Duodenal mucosa (tissue), 2 donors: Measurements from ENCODE around the gene MC3R.
"Not testable (repeated sequence)": the region's sequence is repeated elsewhere in the genome, so short reads cannot be mapped to it uniquely, and the experiment has no call there.

Source experiments
- H3K27ac ChIP-seq: one replicate; pipeline ENCODE4 v1.7.0; 2013; ENCODE audit warnings: low read depth, low read length
- H3K27me3 ChIP-seq, 2 donors: one replicate each; pipeline ENCODE4 v1.7.0; 2013; ENCODE audit warnings: low read length in 2 of 2, control low read depth in 1 of 2; ENCODE audit not compliant: insufficient read depth in 2 of 2, control insufficient read depth in 1 of 2
- H3K36me3 ChIP-seq, 2 donors: one replicate each; pipeline ENCODE4 v1.7.0; 2013; ENCODE audit warnings: low read length in 2 of 2, control low read depth in 1 of 2; ENCODE audit not compliant: insufficient read depth in 2 of 2, control insufficient read depth in 1 of 2
- H3K4me1 ChIP-seq, 2 donors: one replicate each; pipeline ENCODE4 v1.7.0; 2013; ENCODE audit warnings: low read length in 2 of 2, control low read depth in 1 of 2; ENCODE audit not compliant: insufficient read depth in 2 of 2, control insufficient read depth in 1 of 2
- H3K4me3 ChIP-seq, 2 donors: one replicate each; pipeline ENCODE4 v1.7.0; 2013; ENCODE audit warnings: low read length in 2 of 2, low read depth in 1 of 2
- H3K9ac ChIP-seq, 2 donors: one replicate each; pipeline ENCODE4 v1.7.0; 2013; ENCODE audit warnings: low read length in 2 of 2, low read depth in 1 of 2
- H3K9me3 ChIP-seq, 2 donors: one replicate each; pipeline ENCODE4 v1.7.0; 2013; ENCODE audit warnings: low read length in 2 of 2, control low read depth in 1 of 2; ENCODE audit not compliant: control insufficient read depth in 1 of 2

MC3R gene

DNA sequence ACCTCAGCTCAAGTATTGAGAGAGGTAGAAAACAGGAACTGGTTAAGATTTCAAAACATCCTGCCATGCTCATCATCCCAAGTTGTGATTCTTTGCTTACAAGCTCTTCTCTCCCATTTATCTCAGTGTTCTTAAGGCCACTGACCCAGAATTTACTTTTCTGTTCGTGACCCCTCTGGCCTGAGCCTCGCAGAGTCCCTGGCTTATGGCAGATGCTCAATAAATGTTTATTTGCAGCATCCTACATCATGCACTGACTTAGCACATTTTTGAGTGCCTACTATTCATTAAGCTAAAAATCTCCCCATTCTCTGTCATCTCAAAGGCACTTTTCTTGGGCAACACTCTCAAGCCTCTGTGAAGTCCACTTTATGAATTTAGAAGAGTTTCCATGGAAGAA, 33.4 kb upstream of the MC3R start:
- Histone ChIP-seq H3K27ac (no peak overlapping the region), H3K27me3 (no peaks in the 10 kb centered on the region), H3K4me3 (no peak overlapping the region)

DNA sequence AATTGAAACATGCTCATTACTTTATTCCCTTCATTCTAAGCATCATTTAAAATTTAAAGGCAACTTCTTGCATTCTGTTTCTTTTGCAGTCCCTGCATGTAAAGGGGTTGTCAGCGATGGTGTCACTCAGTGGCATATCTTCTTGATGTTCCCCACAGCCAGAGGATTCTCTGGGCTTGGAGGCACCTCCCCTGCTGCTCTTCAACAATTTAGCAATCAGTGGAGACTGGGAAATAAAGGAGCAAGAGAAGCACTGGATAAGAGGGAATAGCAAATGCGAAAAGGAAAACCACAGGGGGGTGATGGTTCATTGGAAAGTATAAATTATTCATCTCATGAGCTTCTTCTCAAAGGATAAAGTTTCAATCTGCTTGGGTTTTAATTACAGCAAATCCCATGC, 30.7 kb upstream of the MC3R start:
- H3K9me3 ChIP-seq: peaks cover 0 to 8% of the 10 kb centered on the region in 2 donors
- H3K9ac ChIP-seq: no peak overlapping the region
- H3K27ac ChIP-seq: no peak overlapping the region
- H3K4me1 ChIP-seq: no peaks in the 10 kb centered on the region
- H3K4me3 ChIP-seq: no peak overlapping the region
- no peaks in the 10 kb centered on the region for H3K27me3 ChIP-seq
- H3K36me3 ChIP-seq: no peaks in the 10 kb centered on the region

More for the DNA sequence above, 33.4 kb upstream of the MC3R start:
- no peaks in the 10 kb centered on the region for H3K4me1 ChIP-seq
- H3K9me3 ChIP-seq: peaks cover 0 to 6% of the 10 kb centered on the region in 2 donors
- no peak overlapping the region for H3K9ac ChIP-seq
- H3K36me3 ChIP-seq: no peaks in the 10 kb centered on the region

DNA sequence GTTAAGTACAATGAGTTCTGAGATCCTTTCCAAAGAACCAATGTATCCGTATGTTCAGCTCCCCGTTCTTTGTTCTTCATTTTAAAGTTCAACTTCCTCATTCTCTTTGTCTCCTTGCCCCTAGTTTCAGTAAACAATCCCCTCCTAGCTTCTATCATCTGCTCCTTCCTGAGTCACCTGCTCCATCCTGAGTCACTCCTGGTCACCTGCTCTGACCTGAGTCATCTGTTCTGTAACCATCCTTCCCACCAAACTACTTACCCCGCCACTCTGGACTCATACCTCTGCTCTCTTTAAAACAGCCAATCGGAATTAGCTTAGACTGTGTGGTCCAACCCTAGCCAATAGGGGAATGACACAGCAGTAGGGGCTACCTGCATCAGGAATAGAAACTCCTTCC, 27.3 kb upstream of the MC3R start:
- not testable (repeated sequence) for H3K36me3 ChIP-seq, H3K9me3 ChIP-seq, H3K9ac ChIP-seq, H3K27ac ChIP-seq, H3K4me3 ChIP-seq, H3K4me1 ChIP-seq, H3K27me3 ChIP-seq

DNA sequence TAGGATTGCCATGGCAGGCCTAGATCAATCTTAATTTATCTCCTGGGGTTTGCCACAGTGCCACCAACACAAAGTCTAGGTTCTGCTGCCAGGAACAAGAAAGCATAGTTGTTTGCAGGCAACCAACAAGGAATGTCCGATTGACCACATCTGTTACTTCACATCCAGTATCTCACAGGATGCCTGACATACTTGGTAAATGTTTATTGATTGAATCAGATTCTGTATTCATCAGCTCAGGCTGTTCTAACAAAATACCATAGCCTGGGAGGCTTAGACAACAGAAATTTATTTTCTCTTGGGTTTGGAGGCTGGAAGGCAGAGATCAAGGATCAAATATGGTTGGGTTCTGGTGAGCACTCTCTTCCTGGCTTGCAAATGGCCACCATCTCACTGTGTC, 26.3 kb upstream of the MC3R start:
- no peak overlapping the region for H3K4me3 ChIP-seq
- peaks cover 2 to 8% of the 10 kb centered on the region in 2 donors for H3K9me3 ChIP-seq
- H3K27ac ChIP-seq: no peak overlapping the region
- no peaks in the 10 kb centered on the region for H3K4me1 ChIP-seq
- H3K27me3 ChIP-seq: no peaks in the 10 kb centered on the region
- no peaks in the 10 kb centered on the region for H3K36me3 ChIP-seq
- H3K9ac ChIP-seq: no peak overlapping the region

DNA sequence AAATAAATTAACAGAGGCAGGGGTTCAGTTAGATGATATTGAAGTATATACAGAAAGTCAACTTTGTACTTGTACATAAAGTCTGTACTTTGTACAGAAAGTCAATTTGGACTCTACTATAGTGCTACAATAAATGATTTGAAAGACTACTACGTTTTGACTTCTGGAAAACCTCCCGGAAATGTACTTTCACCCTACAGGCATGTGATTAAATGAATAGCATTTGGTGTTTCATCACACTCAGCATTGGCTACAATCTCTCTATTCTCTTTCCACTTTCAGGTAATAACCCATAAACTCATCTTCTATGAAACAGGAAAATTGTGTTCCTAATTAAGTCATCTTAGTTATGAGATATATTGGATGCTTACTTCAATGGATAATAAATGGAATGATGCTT, 25.6 kb upstream of the MC3R start:
- Histone ChIP-seq H3K27me3 (no peaks in the 10 kb centered on the region), H3K27ac (no peak overlapping the region), H3K9me3 (peaks cover 2 to 8% of the 10 kb centered on the region in 2 donors), H3K9ac (no peak overlapping the region), H3K4me1 (no peaks in the 10 kb centered on the region), H3K36me3 (no peaks in the 10 kb centered on the region), H3K4me3 (no peak overlapping the region)

- Histone ChIP-seq H3K4me3 (no peak overlapping the region), H3K9ac (no peak overlapping the region), H3K27me3 (no peaks in the 10 kb centered on the region), H3K27ac (no peak overlapping the region), H3K4me1 (no peaks in the 10 kb centered on the region), H3K36me3 (no peaks in the 10 kb centered on the region), H3K9me3 (peaks cover 2 to 8% of the 10 kb centered on the region in 2 donors)
Measured at GRCh38 chr20:56223352-56223751, 25.2 kb upstream of the MC3R start.

- Histone ChIP-seq H3K27me3 (no peaks in the 10 kb centered on the region), H3K9ac (no peak overlapping the region), H3K9me3 (peaks cover 0 to 2% of the 10 kb centered on the region in 2 donors), H3K36me3 (no peaks in the 10 kb centered on the region), H3K4me1 (no peaks in the 10 kb centered on the region), H3K27ac (no peak overlapping the region), H3K4me3 (no peak overlapping the region)
Measured at GRCh38 chr20:56228021-56228420, 20.5 kb upstream of the MC3R start.

GRCh38 chr20:56229812-56230211, 18.7 kb upstream of the MC3R start:
- H3K9me3 ChIP-seq: peaks cover 6 to 10% of the 10 kb centered on the region in 2 donors
- H3K27me3 ChIP-seq: no peaks in the 10 kb centered on the region
- H3K4me1 ChIP-seq: no peaks in the 10 kb centered on the region
- no peaks in the 10 kb centered on the region for H3K36me3 ChIP-seq
- no peak overlapping the region for H3K27ac ChIP-seq
- no peak overlapping the region for H3K4me3 ChIP-seq
- H3K9ac ChIP-seq: no peak overlapping the region

DNA sequence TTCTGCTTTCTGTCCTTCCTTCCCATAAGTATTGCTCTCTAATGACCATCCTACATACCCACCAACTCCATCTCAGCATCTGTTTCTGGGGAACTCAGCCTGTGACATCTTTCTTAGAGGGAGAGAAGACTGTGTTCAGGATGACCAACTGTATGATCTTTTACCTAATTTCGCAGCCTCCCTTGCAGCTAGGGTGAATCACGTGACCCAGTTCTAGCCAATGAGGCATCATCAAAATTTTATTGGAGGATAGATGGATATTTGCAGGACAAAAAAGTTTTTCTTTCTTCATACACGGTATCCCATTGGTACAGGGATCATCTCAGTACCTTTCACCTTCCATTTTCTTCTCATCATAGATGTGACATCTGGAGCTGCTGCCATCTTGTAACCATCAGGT, 14.4 kb upstream of the MC3R start:
- no peaks in the 10 kb centered on the region for H3K4me1 ChIP-seq
- peaks cover 11 to 19% of the 10 kb centered on the region in 2 donors for H3K9me3 ChIP-seq
- H3K4me3 ChIP-seq: no peak overlapping the region
- H3K27ac ChIP-seq: no peak overlapping the region
- H3K27me3 ChIP-seq: no peaks in the 10 kb centered on the region
- H3K9ac ChIP-seq: no peak overlapping the region
- no peaks in the 10 kb centered on the region for H3K36me3 ChIP-seq

DNA sequence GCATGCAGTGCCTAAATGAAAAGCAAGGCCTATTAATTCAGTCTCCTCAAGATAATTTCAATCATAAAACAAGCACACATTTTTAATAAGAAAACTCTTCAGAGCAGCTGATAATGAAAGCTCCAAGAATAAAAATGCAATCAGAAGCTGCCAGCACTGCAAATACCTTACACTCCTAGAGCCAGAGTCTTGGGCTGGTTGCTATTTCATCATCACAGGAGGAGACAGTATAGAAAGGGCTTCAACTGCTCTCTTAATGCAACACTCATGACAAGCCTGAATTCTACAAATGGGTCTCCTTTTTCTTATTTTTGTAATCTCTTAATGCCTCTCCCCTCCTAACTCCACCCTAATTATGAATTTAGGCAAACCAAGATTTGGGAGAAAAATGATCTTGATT, 11.2 kb upstream of the MC3R start:
- Histone ChIP-seq H3K36me3 (no peaks in the 10 kb centered on the region), H3K9ac (no peak overlapping the region)

GRCh38 chr20:56244259-56244658, 4.3 kb upstream of the MC3R start:
- H3K27me3 ChIP-seq: peaks cover 0 to 7% of the 10 kb centered on the region in 2 donors
- no peak overlapping the region for H3K27ac ChIP-seq
- H3K9me3 ChIP-seq: no peaks in the 10 kb centered on the region
- no peaks in the 10 kb centered on the region for H3K36me3 ChIP-seq
- no peaks in the 10 kb centered on the region for H3K4me1 ChIP-seq
- no peak overlapping the region for H3K9ac ChIP-seq
- H3K4me3 ChIP-seq: no peak overlapping the region

More for the DNA sequence above, 11.2 kb upstream of the MC3R start:
- H3K4me3 ChIP-seq: no peak overlapping the region
- no peaks in the 10 kb centered on the region for H3K27me3 ChIP-seq
- H3K9me3 ChIP-seq: peaks cover 11 to 19% of the 10 kb centered on the region in 2 donors
- H3K27ac ChIP-seq: no peak overlapping the region
- no peaks in the 10 kb centered on the region for H3K4me1 ChIP-seq
